NCI-H748 (cell line): ENCODE data around the gene ZRANB3.

Experiments
- DNase-seq: peaks from one replicate; lab custom pipeline; 2025; ENCODE audit not compliant: unreplicated experiment; lab: John Stamatoyannopoulos, UW

The ZRANB3 gene

DNA sequence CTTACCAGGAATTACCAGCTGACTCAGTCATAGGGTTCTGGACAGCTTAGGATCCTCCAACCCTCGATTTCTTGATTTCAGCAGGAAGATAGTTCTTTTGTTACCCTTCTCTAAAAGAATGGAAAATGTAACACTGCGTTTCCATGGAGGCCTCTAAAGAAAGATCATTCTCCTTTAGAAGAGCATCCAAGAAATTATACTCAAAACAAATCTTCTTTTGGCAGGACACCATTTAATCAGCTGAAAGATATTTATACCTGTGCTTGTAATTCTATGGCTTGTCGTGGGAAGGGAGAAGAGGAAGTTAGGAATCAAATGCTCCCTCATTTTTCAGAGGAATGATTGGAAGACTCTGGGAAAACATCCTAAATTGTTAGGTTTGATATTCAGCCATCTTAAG lies 348.4 kb downstream of the ZRANB3 start:
- DNase-seq, result no peak

DNA sequence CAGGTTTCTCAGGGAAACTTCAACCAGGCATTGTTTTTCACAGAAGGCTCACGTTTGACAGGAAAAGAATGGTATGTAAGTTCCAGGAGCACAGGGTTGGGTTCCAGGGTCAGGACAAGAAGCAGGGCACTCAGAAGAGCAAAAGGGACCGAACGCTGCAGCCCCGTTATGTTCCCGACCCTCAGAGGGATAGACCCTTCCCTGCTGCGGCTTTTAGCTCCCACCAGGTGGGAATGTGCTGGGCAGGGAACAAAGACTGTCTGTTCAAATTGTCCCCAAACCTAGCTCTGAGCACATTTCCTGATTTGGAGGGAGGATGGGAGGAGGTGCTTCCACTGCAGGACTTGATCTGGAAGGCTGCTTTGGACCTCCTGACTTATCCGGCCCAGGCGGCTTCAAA lies 348.8 kb downstream of the ZRANB3 start:
- no peak for DNase-seq

DNA sequence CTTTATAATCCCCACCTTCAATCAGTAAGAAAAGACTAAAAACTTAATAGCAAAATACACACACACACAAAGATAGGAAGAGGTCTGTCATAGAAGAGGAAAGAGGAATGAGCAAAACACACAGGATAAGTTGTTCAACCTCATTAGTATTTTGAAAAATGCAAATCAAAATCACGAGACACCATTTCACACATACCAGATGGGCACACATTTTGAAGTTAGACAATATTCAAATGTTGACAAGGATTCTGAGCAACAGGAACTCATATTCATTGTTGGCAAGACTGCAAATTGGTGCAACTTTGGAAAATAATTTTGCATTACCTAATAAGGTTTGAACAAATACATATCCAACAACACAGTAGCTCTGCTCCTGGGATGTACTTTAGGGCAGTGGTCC lies 351.3 kb downstream of the ZRANB3 start:
- no peak for DNase-seq

DNA sequence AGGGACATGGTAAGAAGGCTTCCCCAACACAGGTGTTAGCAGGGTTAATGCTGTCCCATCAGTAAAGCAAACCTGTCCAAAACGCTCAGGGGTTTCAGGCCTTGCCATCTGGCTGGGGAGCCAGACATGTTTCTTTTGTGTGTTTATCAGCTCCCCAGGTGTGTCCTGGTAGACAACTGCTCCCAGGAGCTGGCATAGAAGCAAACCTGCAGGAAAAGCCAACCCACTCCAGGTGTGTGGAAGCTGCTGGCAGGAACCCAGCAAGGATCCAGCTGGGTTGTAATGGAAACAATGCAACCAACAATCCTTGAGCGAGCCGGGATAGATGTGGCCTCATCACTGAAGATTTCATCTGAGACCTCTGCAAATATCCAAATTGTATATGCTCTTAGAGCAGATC lies 355.8 kb downstream of the ZRANB3 start:
- DNase-seq, result peak; percentile 48

DNA sequence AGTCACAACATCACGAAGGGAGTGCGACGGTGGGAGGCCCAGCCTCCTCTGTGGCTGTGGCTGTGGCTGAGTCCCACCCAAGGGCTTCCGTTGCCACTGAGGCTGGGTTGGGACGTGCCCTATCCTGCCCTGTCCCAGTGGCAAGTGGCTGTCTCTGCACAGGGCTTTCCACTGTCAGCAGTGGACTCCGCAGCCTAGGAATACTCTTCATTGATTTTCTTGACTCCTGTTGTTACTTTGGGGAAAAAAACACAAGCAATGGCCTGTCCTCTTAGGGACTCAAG lies 356.3 kb downstream of the ZRANB3 start:
- no peak for DNase-seq

DNA sequence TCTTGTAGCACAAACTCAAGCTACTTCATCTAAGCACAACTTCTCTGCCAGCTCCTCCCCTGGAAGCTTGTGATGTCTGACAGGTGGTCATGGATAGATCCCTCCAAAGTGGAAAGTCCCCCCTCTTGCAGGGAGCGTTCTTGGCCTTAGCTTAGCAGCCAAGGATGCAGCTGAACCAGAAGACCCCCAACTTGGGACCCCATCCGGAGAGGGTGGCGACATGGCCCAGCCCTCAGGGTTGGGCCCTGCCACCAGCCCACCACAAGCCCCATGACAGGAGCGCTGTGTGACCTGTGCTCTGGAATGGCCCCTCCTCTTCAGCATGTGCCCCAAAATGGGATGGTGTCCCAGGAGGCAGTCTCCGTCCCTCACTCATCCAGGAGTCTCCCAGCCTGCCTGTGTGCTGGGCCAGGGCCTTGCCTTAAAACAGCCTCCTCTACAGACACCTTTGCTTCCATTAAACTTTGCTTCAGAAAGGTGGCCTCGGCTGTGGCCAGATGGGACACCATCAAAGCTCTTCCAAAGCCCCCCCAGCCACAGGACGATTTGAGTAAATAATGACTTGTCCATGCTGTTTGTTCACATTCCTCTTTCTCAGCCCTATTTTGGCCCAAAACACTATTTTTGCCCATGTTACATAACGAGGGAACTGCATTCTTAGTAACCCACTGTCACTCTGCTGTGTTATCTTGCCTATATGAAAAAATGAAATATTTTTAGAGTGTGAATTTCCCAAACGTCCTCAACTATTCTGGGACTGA lies 356.8 kb downstream of the ZRANB3 start:
- no peak for DNase-seq

DNA sequence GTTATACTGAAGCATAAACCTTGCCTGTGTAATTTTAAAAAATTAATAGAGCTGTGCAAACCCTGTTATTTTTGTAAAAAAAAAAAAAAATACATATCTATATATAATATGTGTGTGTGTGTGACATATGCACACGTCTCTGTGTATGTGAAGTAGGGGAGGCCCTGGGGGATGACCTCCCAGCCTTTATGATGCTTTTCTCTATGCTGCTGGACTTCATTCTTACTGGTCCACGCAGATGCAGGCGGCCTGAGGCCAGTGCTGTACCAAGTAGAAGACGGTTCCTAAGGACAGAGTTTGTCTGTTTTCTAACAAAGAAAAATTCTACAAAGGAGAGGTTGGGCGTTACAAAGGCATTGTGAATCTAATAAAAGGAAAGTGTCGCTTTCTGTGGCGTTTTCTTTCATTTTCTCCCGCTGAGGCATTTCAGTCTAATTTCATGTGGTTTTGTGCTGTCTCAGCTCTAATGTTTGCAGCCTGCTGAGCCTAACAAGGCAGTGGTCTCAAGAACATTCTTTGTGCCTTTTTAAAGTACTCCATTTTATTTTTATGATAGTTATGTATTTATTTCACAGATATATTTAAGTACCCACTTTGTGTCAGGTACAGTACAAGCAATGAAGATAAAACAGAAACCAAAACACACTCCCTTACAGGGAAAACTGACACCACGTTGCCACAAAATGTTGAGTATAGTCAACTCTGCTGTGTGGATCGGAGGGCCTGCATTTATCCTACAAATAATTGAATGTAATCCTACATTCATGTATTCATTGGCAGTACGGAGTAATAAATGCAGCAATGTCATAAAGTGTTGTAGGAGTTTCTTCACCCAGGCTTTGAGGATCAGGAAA lies 360.9 kb downstream of the ZRANB3 start:
- DNase-seq, result no peak

DNA sequence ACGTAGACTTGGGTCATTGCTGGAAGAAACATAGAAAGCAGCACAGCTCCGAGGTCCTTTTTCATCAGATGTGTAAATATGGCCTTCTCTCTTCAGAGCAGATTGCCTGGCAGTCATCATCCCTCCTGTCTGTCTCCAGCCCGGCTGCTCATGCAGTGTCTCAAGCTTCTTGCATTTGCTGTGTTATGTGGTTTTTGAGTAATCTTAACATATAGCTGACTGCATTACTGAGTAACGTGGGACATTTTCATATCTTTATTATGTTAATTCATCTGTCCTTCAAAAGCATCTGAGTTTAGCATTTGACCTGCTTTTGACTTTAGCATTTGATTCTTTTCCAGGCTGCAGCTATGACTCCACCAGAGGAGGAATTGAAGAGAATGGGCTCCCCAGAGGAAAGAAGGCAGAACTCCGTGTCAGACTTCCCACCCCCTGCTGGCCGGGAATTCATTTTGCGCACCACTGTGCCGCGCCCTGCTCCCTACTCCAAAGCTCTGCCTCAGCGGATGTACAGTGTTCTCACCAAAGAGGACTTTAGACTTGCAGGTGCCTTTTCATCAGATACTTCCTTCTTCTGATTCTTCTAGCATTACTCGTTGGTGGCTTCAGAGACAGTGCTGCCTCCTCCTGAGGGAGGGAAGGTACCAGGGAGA lies 362.7 kb downstream of the ZRANB3 start:
- no peak for DNase-seq

DNA sequence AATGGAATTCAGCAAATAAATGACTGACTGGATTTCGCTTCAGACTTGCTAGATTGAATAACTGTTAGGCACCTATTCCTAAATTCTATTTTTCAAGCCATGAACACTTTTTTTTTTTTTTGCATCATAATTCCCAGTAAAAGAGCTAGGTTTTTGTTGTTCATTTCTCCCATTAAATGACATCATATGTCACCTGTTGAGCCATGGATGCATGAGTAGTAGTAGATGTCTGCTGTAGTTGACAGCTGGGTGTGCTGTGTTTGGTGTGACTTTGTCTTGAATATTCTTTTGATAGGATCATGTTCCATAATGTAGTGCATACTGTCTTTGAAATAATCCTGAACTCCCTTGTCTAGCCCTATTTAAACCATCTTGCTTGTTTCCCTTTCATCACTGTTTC lies 363.7 kb downstream of the ZRANB3 start:
- no peak for DNase-seq

DNA sequence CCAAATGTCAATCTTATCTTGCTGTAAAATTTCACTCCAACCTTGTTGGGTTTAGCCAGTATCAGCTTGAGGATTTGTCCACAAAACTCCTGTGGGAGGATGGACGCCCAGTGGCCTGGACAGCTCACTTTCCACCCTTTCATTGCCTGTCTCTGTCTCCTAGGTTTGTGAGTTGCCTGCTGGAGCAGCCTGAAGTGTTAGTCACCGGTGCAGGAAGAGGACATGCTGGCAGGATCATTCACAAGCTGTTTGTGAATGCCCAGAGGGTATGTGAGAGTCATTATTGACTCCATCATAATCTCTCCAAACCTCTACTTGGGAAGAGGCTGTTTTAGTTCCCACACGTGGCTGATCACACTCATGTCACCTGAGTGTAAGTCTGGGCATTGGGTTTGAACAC lies 366.6 kb downstream of the ZRANB3 start:
- no peak for DNase-seq

DNA sequence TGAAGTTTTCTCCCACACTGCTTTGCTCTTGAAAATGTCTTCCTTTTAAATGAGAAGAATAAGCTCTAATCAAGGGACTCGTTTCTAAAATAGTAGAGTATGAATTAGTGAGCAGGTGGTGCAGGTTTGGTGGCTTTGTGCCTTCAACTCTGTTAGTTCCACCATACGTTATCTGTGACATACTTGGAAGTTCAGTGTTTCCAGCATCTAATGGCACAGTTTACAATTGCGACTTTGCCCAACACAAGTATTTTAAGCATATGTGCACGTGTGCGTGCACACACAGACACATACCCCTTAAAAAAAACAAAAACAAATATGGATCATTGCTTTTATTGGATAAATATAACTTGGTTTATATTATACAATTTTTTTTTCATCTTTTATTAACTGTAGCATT lies 367.1 kb downstream of the ZRANB3 start:
- no peak for DNase-seq

DNA sequence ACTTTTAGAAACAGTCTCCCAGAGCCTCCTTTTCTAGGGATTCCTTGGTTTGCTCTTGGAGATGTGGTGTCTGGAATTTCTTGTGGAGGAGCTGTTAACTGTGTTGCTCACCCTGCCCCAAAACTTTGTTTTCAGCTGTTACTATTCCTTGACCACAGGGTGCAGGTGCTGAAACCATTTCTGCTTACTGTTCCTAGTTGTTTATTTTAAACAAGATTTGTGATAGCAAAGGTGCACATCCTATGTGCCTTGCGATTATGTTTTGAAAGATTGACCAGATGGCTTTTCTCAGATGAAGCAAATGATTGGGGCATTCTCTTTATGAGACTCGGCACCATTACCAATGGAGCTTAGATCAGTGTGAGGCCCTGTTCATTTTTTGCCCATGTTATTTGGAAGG lies 367.7 kb downstream of the ZRANB3 start:
- no peak for DNase-seq

DNA sequence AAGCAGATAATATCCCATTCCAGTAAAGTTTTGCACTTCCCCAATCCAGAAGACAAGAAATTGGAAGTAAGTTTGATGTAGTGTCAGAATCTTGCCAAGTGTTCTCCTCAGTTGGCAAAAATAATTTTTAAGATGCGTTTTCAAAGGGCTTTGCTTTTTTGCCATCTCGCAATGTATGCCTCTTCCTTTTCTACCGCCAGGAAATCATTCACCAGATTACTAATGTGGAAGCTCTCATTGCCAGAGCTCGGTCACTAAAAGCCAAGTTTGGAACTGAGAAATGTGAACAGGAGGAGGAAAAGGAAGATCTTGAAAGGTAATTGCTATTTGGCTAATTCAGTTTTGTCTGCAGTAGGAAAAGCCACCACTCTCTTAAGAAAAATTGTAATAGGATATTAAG lies 368.2 kb downstream of the ZRANB3 start:
- DNase-seq, result no peak

DNA sequence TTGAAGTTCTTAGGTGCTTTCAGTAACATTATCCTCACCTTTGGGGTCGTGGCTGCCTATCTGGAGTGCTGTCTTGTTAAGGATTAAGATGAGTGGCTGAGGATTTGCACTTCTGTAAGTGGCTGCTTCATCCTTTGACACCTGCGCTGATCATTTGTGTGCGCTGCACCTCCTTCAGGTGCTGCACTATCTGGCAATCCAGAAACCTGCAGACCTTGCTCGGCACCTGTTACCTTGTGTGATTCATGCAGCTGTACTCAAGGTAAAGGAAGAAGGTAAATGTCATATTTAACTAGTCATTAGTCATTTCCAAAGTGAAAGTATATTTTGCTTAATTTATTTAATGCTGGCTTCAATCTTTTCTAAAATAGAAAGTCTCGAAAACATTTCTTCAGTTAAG lies 368.6 kb downstream of the ZRANB3 start:
- DNase-seq, result no peak

DNA sequence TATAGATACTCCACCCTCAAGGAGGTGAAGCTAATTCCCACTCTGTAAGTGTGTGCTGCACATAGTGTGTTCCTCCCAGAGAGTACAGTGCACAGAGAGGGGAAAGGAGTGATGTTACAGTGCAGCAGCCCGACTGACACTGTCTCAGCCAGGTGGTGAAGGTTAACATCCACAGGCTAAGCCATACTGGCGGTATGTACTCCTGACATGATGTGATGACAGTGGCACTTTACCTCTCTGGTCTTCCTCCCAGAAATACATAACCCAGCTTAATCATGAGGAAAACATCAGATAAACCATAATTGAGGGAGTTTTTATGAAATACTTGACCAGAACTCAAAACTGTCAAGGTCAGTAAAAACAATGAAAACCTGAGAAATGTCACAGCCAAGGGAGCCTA lies 371.8 kb downstream of the ZRANB3 start:
- DNase-seq, result no peak

DNA sequence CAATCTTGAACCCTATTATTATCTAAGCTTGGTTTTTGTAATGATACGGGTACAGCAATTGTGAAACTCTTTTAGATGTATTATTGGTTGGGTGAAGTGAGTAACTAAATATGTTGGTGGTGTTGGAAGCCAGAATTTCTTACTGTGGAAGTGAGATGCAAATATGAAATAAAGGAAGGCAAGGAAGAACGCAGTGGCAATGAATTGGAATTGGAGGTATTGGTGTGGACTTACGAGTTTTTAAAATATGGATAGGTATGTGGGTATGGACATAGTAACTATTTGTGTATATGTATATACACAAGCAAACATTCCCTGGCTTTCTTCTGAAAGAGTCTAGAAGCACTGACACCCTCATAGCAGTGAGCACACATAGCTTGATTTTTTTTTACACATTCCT lies 373.2 kb downstream of the ZRANB3 start:
- DNase-seq, result no peak

DNA sequence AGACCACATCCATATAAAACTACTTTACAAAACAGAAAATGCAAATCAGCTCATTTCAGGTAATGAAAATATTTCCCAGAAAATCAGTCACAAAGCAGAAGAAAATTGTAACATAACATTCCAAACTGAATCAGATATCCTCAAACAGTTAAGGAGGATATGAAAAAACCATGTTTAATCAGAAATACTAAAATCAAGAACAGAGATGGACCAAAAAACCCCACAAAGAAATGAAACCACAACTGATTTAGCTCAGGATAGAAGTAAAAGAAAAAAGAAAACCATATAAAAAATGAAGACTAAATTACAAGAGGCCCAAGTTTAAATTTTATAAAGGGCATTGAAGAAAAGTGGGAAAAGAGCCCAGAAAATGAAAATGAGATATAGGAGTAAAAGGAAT lies 376.1 kb downstream of the ZRANB3 start:
- DNase-seq, result no peak

DNA sequence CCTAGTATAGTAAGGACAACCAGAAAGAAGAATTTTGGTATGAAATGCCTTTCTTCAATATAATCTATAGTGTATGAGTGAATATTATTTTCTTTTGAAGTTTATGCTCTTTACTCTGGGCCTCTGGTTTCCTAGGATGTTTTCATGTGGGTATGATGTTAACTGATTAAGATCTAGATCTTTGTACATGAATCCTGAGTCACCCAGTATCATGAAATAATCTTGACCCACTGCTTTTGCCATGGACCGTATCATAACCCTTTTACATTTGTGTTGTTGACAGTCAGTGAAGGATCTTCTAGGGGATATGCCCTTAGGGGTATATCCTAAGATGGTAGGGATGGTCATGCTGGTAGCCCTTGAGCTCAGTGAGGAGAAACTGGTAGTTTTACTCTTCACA lies 378.7 kb downstream of the ZRANB3 start:
- DNase-seq, result no peak

DNA sequence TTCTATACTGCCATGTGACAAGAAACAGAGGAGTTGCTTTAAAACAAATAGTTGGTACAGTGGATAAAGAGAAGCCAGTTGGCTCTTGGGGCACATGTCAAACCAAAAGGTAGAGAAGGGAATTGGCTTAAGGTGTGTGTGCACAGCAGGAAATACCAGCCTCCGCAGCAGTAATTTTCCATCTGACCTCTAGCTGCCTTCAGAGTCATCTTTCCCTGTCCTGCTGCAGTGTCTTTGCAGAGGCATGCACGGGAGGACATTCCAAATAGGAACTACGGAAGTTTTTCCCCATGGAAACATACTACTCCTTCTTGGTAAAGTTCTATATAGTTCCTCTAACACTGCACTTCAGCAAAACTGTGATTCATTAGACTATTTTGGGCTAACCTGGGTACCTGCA lies 379.4 kb downstream of the ZRANB3 start:
- no peak for DNase-seq

DNA sequence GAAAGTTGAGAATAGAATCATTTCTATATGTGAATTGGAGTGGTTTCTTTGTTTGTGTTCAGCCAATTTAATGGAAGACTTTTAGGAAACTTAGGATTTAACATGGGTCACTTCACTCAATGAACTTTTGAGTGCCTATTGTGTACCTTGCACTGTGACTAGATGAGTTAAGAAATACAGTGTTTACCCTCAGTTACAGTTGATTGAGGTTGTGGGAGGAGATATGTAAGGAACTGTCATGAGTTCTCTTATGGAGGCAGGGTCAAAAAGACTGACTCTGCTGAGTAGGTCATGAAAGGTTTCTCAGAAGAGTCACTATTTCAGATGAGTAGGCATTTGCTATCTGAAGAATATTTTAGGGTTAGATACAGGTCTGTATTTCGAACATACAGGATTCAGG lies 380.3 kb downstream of the ZRANB3 start:
- no peak for DNase-seq

DNA sequence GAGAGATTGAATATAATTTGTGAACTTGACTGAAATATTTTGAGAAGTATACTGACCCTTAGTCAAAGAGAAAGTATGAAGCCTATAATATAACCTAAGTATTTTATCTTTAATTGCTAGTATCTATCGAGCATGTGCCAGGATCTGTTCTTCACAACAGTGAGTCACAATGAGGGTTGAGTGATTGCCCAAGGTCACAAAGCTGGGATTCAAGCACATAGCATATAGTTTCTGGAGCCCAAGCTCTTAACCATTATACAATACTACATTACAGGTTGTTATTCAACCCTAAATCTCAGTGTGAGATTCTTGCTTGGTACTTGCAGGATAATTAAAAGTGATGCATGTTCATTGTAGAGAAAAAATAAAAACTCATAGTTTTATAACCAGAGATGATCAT lies 381.8 kb downstream of the ZRANB3 start:
- DNase-seq, result no peak

DNA sequence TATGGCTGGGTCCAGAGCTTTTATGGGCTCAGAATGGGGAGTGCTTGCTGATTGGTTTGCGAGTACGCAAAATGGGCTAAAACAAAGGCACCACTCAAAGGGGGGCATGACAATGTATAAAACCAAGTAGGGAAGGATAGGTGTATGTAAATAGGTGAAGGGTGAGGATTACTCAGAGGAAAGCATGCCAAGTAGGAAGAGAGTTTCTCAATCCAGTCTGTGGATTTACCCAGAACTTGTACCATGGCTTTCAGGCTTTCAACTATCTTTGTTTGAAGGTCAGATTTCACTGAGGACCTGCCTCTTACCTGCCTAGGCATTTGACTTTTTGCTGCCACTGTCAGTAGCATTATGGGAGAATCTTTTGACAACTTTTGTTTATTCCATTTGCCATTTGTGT lies 386.7 kb downstream of the ZRANB3 start:
- DNase-seq, result no peak
